Astrocyte (in vitro differentiated cells and primary cell): ENCODE measurements around the gene RNGTT. TPM values are rescaled to one million over a fixed set of nuclear protein-coding genes. Genes with fewer than 3 reads are reported as not detected.

Source experiments
- DNase-seq: peaks from one replicate; pipeline ENCODE4 v3.0.0-alpha.2; 2010; ENCODE audit warnings: low read depth
- FAIRE-seq: peaks from 2 replicates; lab custom pipeline; 2011; peaks lifted over from hg19 to GRCh38; lab: Jason Lieb, UNC
- H2AFZ ChIP-seq: 2 replicates; pipeline ENCODE4 v1.6.0; 2012; ENCODE audit warnings: low read depth, low read length, inconsistent platforms
- H3K27ac ChIP-seq: 2 replicates; pipeline ENCODE4 v1.5.1; 2011; ENCODE audit warnings: low read depth, low read length, inconsistent platforms
- H3K27me3 ChIP-seq: 2 replicates; pipeline ENCODE4 v1.6.0; 2011; ENCODE audit warnings: low read length, inconsistent platforms; ENCODE audit not compliant: insufficient read depth
- H3K36me3 ChIP-seq: 2 replicates; pipeline ENCODE4 v1.5.1; 2011; ENCODE audit warnings: low read length, inconsistent platforms; ENCODE audit not compliant: insufficient read depth
- H3K4me1 ChIP-seq: 2 replicates; pipeline ENCODE4 v1.5.1; 2011; ENCODE audit warnings: low read length, inconsistent platforms; ENCODE audit not compliant: insufficient read depth
- H3K4me2 ChIP-seq: 2 replicates; pipeline ENCODE4 v1.6.0; 2012; ENCODE audit warnings: low read length, inconsistent platforms
- H3K4me3 ChIP-seq: 2 replicates; pipeline ENCODE4 v1.5.1; 2011; ENCODE audit warnings: low read depth, mild to moderate bottlenecking, low read length, inconsistent platforms; ENCODE audit not compliant: insufficient read depth
- H3K79me2 ChIP-seq: 2 replicates; pipeline ENCODE4 v1.6.0; 2012; ENCODE audit warnings: mild to moderate bottlenecking, low read length, inconsistent platforms; ENCODE audit not compliant: insufficient read depth
- H3K9ac ChIP-seq: 2 replicates; pipeline ENCODE4 v1.6.0; 2012; ENCODE audit warnings: mild to moderate bottlenecking, low read length, inconsistent platforms
- H3K9me3 ChIP-seq: 2 replicates; pipeline ENCODE4 v1.5.1; 2012; ENCODE audit warnings: low read depth, mild to moderate bottlenecking, low read length, inconsistent platforms; ENCODE audit not compliant: insufficient read depth
- H4K20me1 ChIP-seq: 2 replicates; pipeline ENCODE4 v1.6.0; 2012; ENCODE audit warnings: low read length, inconsistent platforms; ENCODE audit not compliant: insufficient read depth
- H3K27ac Mint-ChIP-seq: one replicate; pipeline ENCODE4 v1.8.0; 2021; ENCODE audit warnings: mild to moderate bottlenecking, mixed read lengths; ENCODE audit not compliant: unreplicated experiment
- H3K27me3 Mint-ChIP-seq: one replicate; pipeline ENCODE4 v1.8.0; 2021; ENCODE audit warnings: low read depth, mixed read lengths; ENCODE audit not compliant: unreplicated experiment
- H3K36me3 Mint-ChIP-seq: one replicate; pipeline ENCODE4 v1.8.0; 2021; ENCODE audit warnings: low read depth, mixed read lengths; ENCODE audit not compliant: unreplicated experiment
- H3K4me1 Mint-ChIP-seq: one replicate; pipeline ENCODE4 v1.8.0; 2021; ENCODE audit warnings: low read depth, mixed read lengths; ENCODE audit not compliant: unreplicated experiment
- H3K4me3 Mint-ChIP-seq: one replicate; pipeline ENCODE4 v1.8.0; 2021; ENCODE audit warnings: mild to moderate bottlenecking, moderate library complexity, mixed read lengths; ENCODE audit not compliant: unreplicated experiment
- H3K9me3 Mint-ChIP-seq: one replicate; pipeline ENCODE4 v1.8.0; 2021; ENCODE audit warnings: mild to moderate bottlenecking, mixed read lengths; ENCODE audit not compliant: unreplicated experiment
- CTCF ChIP-seq: IDR thresholded peaks from 2 replicates; pipeline ENCODE4 v1.5.1; 2011; ENCODE audit warnings: low read depth, mild to moderate bottlenecking, inconsistent platforms, low read length, moderate library complexity; ENCODE audit not compliant: insufficient read depth
- EZH2 ChIP-seq: IDR thresholded peaks from 2 replicates; pipeline ENCODE4 v1.6.1; 2012; ENCODE audit warnings: mild to moderate bottlenecking, low read length, inconsistent platforms; ENCODE audit not compliant: insufficient read depth
- total RNA-seq: library from RNA; stranded (reverse); gene quantifications from 2 replicates; pipeline ENCODE4 v1.2.1, GENCODE V29; 2021

RNGTT gene
- total RNA-seq, 1 donor from 2014 or later: 16.0 TPM

- peaks cover 4% of the 10 kb centered on the region for H3K9me3 Mint-ChIP-seq
- H3K36me3 Mint-ChIP-seq: no peaks in the 10 kb centered on the region
- no peaks in the 10 kb centered on the region for H3K79me2 ChIP-seq
- H3K27ac ChIP-seq: no peak overlapping the region
- no peaks in the 10 kb centered on the region for H3K9me3 ChIP-seq
- H3K9ac ChIP-seq: no peak overlapping the region
- H3K27me3 Mint-ChIP-seq: no peaks in the 10 kb centered on the region
- no peak overlapping the region for H3K4me3 ChIP-seq
- H3K36me3 ChIP-seq: no peaks in the 10 kb centered on the region
- no peak for TF ChIP-seq CTCF
- TF ChIP-seq EZH2: no peak
- no peak overlapping the region for H3K4me3 Mint-ChIP-seq
- H3K27me3 ChIP-seq: no peaks in the 10 kb centered on the region
- H3K27ac Mint-ChIP-seq: no peak overlapping the region
- no peak overlapping the region for H3K4me2 ChIP-seq
- no peaks in the 10 kb centered on the region for H3K4me1 ChIP-seq
- FAIRE-seq (no peak), DNase-seq (no peak)
- no peak overlapping the region for H2AFZ ChIP-seq
- H4K20me1 ChIP-seq: no peaks in the 10 kb centered on the region
- H3K4me1 Mint-ChIP-seq: no peaks in the 10 kb centered on the region
These were observed 257.8 kb downstream of the RNGTT start for GRCh38 chr6:88705601-88706000.

GRCh38 chr6:88704980-88705379, 258.4 kb downstream of the RNGTT start:
- TF ChIP-seq EZH2 (no peak), CTCF (no peak)
- H3K36me3 Mint-ChIP-seq: no peaks in the 10 kb centered on the region
- Histone ChIP-seq H3K27me3 (no peaks in the 10 kb centered on the region), H3K79me2 (no peaks in the 10 kb centered on the region), H3K9me3 (no peaks in the 10 kb centered on the region), H3K4me1 (no peaks in the 10 kb centered on the region), H3K27ac (no peak overlapping the region), H2AFZ (no peak overlapping the region), H3K9ac (no peak overlapping the region), H3K4me2 (no peak overlapping the region), H3K36me3 (no peaks in the 10 kb centered on the region), H4K20me1 (no peaks in the 10 kb centered on the region), H3K4me3 (no peak overlapping the region)
- peak; percentile 40 for DNase-seq
- no peak overlapping the region for H3K4me3 Mint-ChIP-seq
- no peaks in the 10 kb centered on the region for H3K27me3 Mint-ChIP-seq
- H3K9me3 Mint-ChIP-seq: peaks cover 4% of the 10 kb centered on the region
- no peak for FAIRE-seq
- H3K4me1 Mint-ChIP-seq: peaks cover under 1% of the 10 kb centered on the region
- no peak overlapping the region for H3K27ac Mint-ChIP-seq

- H2AFZ ChIP-seq: no peak overlapping the region
- no peak for FAIRE-seq
- H3K36me3 Mint-ChIP-seq: no peaks in the 10 kb centered on the region
These were observed 260.4 kb downstream of the RNGTT start for GRCh38 chr6:88702956-88703556.

More at GRCh38 chr6:88702956-88703556, 260.4 kb downstream of the RNGTT start:
- no peaks in the 10 kb centered on the region for H3K9me3 ChIP-seq
- no peaks in the 10 kb centered on the region for H3K4me1 ChIP-seq
- H3K9ac ChIP-seq: no peak overlapping the region
- DNase-seq: no peak
- H3K27ac Mint-ChIP-seq: no peak overlapping the region
- no peak overlapping the region for H3K4me3 Mint-ChIP-seq
- H3K4me1 Mint-ChIP-seq: peaks cover 4% of the 10 kb centered on the region
- no peaks in the 10 kb centered on the region for H3K36me3 ChIP-seq
- peaks cover 4% of the 10 kb centered on the region for H3K9me3 Mint-ChIP-seq
- no peak overlapping the region for H3K4me2 ChIP-seq
- peaks cover 4% of the 10 kb centered on the region for H4K20me1 ChIP-seq
- H3K27me3 Mint-ChIP-seq: no peaks in the 10 kb centered on the region
- H3K79me2 ChIP-seq: no peaks in the 10 kb centered on the region
- no peak overlapping the region for H3K27ac ChIP-seq
- no peak overlapping the region for H3K4me3 ChIP-seq
- no peaks in the 10 kb centered on the region for H3K27me3 ChIP-seq
- TF ChIP-seq CTCF: no peak
- no peak for TF ChIP-seq EZH2
